Memory B cell (primary cell): Measurements from ENCODE around the gene ACR.

ENCODE experiments used
- ATAC-seq: fragments of 150-1000 bp; cut with Tn5 transposase; 2 replicates; pipeline ENCODE4 v1.10.0; 2021; ENCODE audit warnings: low read depth, mild to moderate bottlenecking, moderate library complexity
- DNase-seq, 2 donors: peaks; one replicate each; pipeline ENCODE4 v3.0.0; 2022; ENCODE audit warnings: low spot score in 2 of 2
- H3K27ac Mint-ChIP-seq: one replicate; pipeline ENCODE4 v1.8.0; 2022; ENCODE audit warnings: mild to moderate bottlenecking, moderate library complexity, mixed read lengths
- H3K27me3 Mint-ChIP-seq: one replicate; pipeline ENCODE4 v1.8.0; 2022; ENCODE audit warnings: mixed read lengths
- H3K36me3 Mint-ChIP-seq: one replicate; pipeline ENCODE4 v1.8.0; 2022; ENCODE audit warnings: mild to moderate bottlenecking, mixed read lengths
- H3K4me1 Mint-ChIP-seq: one replicate; pipeline ENCODE4 v1.8.0; 2022; ENCODE audit warnings: mixed read lengths
- H3K4me3 Mint-ChIP-seq: one replicate; pipeline ENCODE4 v1.8.0; 2022; ENCODE audit warnings: mild to moderate bottlenecking, moderate library complexity, mixed read lengths
- H3K9me3 Mint-ChIP-seq: one replicate; pipeline ENCODE4 v1.8.0; 2022; ENCODE audit warnings: mixed read lengths

ACR gene

DNA sequence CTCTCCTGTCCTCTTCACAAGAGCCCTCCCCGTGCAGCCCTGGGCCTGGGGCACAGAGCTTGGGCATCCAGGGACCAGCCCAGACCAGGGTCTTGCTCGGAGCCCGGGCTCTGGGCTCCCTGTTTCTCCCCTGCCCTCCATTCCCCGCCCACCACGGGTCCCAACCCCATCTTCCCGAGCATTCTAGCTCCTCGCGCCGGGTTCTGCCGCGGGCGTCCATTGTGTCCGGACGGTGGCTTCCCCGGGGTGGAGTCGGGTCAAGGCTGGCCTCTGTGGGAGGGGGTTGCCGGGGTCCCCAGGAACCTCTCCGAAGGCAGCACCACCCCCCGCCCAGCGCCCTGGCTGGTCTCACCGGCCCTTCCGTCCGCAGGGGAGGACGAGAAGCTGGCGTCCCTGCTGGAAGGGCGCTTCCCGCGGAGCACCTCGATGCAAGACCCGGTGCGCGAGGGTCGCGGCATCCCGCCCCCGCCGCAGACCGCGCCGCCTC is 18.1 kb upstream of the ACR start:
- ATAC-seq: no peak
- no peaks in the 10 kb centered on the region for H3K36me3 Mint-ChIP-seq
- DNase-seq: no peak
- H3K4me3 Mint-ChIP-seq: no peak overlapping the region
- H3K27me3 Mint-ChIP-seq: peaks cover 18% of the 10 kb centered on the region
- no peak overlapping the region for H3K27ac Mint-ChIP-seq
- no peaks in the 10 kb centered on the region for H3K9me3 Mint-ChIP-seq
- H3K4me1 Mint-ChIP-seq: peaks cover 8% of the 10 kb centered on the region

DNA sequence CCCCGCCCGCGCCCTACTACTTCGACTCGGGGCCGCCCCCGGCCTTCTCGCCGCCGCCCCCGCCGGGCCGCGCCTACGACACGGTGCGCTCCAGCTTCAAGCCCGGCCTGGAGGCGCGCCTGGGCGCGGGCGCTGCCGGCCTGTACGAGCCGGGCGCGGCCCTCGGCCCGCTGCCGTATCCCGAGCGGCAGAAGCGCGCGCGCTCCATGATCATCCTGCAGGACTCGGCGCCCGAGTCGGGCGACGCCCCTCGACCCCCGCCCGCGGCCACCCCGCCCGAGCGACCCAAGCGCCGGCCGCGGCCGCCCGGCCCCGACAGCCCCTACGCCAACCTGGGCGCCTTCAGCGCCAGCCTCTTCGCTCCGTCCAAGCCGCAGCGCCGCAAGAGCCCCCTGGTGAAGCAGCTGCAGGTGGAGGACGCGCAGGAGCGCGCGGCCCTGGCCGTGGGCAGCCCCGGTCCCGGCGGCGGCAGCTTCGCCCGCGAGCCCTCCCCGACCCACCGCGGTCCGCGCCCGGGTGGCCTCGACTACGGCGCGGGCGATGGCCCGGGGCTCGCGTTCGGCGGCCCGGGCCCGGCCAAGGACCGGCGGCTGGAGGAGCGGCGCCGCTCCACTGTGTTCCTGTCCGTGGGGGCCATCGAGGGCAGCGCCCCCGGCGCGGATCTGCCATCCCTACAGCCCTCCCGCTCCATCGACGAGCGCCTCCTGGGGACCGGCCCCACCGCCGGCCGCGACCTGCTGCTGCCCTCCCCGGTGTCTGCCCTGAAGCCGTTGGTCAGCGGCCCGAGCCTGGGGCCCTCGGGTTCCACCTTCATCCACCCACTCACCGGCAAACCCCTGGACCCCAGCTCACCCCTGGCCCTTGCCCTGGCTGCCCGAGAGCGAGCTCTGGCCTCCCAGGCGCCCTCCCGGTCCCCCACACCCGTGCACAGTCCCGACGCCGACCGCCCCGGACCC is 17.4 kb upstream of the ACR start:
- ATAC-seq (no peak), DNase-seq (no peak)
- Mint-ChIP-seq H3K4me1 (peaks cover 12% of the 10 kb centered on the region), H3K27ac (no peak overlapping the region), H3K9me3 (no peaks in the 10 kb centered on the region), H3K27me3 (peaks cover 15% of the 10 kb centered on the region), H3K36me3 (no peaks in the 10 kb centered on the region), H3K4me3 (no peak overlapping the region)

DNA sequence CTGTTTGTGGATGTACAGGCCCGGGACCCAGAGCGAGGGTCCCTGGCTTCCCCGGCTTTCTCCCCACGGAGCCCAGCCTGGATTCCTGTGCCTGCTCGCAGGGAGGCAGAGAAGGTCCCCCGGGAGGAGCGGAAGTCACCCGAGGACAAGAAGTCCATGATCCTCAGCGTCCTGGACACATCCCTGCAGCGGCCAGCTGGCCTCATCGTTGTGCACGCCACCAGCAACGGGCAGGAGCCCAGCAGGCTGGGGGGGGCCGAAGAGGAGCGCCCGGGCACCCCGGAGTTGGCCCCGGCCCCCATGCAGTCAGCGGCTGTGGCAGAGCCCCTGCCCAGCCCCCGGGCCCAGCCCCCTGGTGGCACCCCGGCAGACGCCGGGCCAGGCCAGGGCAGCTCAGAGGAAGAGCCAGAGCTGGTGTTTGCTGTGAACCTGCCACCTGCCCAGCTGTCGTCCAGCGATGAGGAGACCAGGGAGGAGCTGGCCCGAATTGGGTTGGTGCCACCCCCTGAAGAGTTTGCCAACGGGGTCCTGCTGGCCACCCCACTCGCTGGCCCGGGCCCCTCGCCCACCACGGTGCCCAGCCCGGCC is 16.7 kb upstream of the ACR start:
- peaks cover 12% of the 10 kb centered on the region for H3K4me1 Mint-ChIP-seq
- H3K4me3 Mint-ChIP-seq: no peak overlapping the region
- ATAC-seq (no peak), DNase-seq (no peak)
- H3K27me3 Mint-ChIP-seq: peaks cover 12% of the 10 kb centered on the region
- H3K27ac Mint-ChIP-seq: no peak overlapping the region
- no peaks in the 10 kb centered on the region for H3K36me3 Mint-ChIP-seq
- no peaks in the 10 kb centered on the region for H3K9me3 Mint-ChIP-seq

DNA sequence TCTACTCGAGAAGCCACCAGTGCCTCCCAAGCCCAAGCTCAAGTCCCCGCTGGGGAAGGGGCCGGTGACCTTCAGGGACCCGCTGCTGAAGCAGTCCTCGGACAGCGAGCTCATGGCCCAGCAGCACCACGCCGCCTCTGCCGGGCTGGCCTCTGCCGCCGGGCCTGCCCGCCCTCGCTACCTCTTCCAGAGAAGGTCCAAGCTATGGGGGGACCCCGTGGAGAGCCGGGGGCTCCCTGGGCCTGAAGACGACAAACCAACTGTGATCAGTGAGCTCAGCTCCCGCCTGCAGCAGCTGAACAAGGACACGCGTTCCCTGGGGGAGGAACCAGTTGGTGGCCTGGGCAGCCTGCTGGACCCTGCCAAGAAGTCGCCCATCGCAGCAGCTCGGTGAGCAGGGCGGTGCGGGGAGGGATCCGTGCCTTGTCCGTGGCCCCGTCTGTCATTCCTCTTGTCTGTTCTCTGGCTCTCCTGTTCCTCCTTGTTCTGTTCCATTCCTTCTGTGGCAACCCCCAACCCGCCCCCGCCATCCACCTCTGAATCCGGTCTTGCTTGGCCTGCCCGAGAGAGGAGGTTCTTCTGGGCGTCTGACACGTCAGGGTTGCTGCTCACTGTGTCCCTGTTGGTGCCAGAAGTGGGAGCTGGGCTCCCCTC is 15.8 kb upstream of the ACR start:
- Mint-ChIP-seq H3K27me3 (peaks cover 7% of the 10 kb centered on the region), H3K4me3 (no peak overlapping the region), H3K27ac (no peak overlapping the region), H3K4me1 (peaks cover 12% of the 10 kb centered on the region), H3K9me3 (no peaks in the 10 kb centered on the region), H3K36me3 (no peaks in the 10 kb centered on the region)
- ATAC-seq: no peak
- no peak for DNase-seq

DNA sequence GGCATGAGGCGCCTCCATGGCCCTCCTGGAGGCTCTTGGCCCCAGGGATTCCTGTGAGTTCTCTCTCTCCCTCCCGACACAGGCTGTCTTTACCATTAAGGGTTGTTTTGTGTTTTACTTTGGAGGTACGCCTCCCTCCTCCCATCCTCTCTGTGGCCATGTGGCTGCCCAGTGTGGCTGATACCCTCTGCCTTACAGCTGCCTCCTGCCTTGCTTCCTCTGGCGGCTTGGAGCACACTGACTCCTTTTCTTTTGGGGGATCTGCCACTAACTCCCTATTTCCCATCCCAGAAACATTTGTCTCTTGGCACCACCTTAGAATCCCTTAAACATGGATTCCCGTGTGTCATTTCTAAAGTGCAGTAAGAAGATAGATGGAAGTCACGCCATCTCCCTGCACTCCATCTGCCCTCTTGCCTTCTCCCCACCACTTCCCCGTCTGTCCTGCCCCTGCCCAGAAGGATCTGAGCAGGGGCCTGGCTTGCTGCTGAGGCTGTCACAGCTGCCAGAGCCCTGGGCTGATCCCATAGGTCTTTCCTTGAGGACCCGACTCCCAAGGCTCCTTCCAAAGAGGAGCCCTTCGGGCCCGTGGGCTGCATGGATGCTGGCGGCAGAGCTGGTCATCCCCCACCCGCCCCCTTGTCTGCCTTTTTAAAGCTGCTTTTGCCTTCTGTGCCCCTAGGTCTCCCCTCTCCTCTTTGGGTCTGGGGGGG is 15.1 kb upstream of the ACR start:
- no peak overlapping the region for H3K27ac Mint-ChIP-seq
- H3K4me1 Mint-ChIP-seq: peaks cover 12% of the 10 kb centered on the region
- ATAC-seq (no peak), DNase-seq (no peak)
- peaks cover 4% of the 10 kb centered on the region for H3K27me3 Mint-ChIP-seq
- no peaks in the 10 kb centered on the region for H3K9me3 Mint-ChIP-seq
- no peaks in the 10 kb centered on the region for H3K36me3 Mint-ChIP-seq
- no peak overlapping the region for H3K4me3 Mint-ChIP-seq

DNA sequence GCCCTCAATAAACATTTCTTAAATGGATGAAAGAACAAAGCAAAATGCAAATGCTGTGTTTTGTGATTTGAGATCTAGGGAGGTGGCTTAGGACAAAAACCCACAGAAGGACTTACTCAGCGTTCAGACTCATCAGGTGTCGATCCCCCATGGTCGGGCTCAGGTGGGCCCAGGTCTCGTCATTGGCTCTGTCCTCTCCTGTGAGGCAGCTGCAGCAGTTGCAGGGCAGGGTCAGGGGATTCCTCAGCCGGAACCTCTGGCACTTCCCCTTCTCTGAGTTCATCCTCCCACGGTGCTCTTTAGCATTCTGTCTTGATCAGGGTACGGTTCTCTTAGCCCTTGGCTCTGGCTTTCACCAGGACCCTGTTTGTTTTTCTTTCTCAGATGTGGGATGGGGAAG is 14.0 kb upstream of the ACR start:
- H3K9me3 Mint-ChIP-seq: no peaks in the 10 kb centered on the region
- ATAC-seq (peak; percentile 89), DNase-seq (no peak)
- H3K4me1 Mint-ChIP-seq: peaks cover 13% of the 10 kb centered on the region
- H3K27ac Mint-ChIP-seq: peak overlapping the region; percentile 71
- no peaks in the 10 kb centered on the region for H3K36me3 Mint-ChIP-seq
- peaks cover 4% of the 10 kb centered on the region for H3K27me3 Mint-ChIP-seq
- no peak overlapping the region for H3K4me3 Mint-ChIP-seq

DNA sequence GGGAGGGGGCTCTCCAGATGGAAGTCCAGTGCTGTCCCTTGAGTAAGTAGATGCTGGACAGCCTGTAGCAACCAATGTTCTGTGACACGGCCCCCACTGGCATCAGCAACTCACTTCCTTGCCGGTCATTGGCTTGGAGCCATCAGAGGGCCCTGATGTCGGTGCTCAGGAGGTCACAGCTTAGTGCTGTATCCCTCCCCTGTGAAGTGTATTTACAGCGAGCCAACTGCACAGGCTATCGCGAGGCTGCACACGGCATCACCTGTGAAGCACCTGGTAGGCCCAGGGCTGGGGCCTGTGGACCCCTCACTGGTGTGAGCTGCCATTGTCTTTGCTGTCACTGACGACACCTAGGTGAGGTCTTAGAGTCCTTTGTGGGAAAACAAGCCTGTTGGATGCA is 13.4 kb upstream of the ACR start:
- Mint-ChIP-seq H3K9me3 (no peaks in the 10 kb centered on the region), H3K4me1 (peaks cover 17% of the 10 kb centered on the region), H3K4me3 (no peak overlapping the region), H3K36me3 (no peaks in the 10 kb centered on the region), H3K27me3 (peaks cover 4% of the 10 kb centered on the region), H3K27ac (peak overlapping the region; percentile 71)
- no peak for DNase-seq
- no peak for ATAC-seq

DNA sequence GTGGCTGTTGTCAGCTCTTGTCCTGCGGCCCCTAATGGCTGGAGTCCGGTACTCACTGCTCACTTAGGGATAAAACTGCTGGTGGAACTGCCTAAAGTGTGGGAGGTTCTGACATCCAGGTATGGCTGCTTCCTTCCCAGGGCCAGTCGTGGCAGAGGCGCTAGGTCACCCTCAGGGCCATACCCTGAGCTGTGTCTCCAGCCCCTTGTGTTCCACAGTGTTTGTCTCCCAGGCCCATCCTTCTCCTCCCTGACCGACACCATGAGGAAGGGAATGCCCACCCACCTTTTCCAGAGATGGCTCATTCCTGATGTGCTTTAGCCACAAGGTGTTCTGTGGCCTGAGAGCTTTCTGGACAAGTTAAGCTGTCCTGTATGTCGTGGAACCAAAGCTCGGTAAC is 12.4 kb upstream of the ACR start:
- Mint-ChIP-seq H3K27ac (no peak overlapping the region), H3K4me3 (no peak overlapping the region), H3K9me3 (no peaks in the 10 kb centered on the region), H3K27me3 (peaks cover 4% of the 10 kb centered on the region), H3K36me3 (no peaks in the 10 kb centered on the region), H3K4me1 (peaks cover 19% of the 10 kb centered on the region)
- ATAC-seq (no peak), DNase-seq (no peak)

DNA sequence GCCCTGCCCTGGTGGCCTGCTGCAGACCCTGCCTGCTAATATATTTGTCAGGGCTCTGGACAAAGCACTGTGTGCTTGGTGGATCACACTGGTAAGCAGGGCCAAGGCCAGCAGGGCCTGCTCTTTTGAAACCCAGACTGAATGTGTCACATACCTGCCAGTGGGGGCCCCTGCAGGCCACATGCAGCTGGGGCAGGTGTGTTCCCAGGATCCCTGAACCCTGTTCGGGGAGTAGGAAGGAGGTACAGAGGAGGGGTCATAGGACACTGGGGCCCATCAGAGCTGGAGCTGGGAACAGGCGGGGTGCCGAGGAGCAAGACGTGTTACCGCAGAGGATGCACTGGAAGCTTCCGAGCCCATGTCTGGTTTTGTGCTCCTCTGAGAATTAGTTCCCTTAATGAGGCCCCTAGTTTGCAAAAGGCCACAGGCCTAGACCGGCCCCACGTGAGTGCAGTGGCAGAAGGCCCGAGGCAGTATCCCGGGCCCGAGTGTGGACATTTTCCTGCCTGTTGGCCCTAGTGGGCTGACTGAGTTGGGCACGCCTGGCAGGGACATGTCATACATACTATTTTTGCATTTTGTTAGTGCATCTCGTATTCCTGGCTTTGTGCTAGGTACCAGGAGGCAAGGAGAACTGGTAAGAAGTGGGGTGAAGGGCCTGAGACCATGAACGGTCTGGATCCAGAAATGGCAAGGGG is 11.2 kb upstream of the ACR start:
- Mint-ChIP-seq H3K4me1 (peaks cover 19% of the 10 kb centered on the region), H3K4me3 (no peak overlapping the region), H3K27ac (no peak overlapping the region), H3K9me3 (no peaks in the 10 kb centered on the region), H3K36me3 (no peaks in the 10 kb centered on the region), H3K27me3 (peaks cover 4% of the 10 kb centered on the region)
- DNase-seq (no peak), ATAC-seq (no peak)

DNA sequence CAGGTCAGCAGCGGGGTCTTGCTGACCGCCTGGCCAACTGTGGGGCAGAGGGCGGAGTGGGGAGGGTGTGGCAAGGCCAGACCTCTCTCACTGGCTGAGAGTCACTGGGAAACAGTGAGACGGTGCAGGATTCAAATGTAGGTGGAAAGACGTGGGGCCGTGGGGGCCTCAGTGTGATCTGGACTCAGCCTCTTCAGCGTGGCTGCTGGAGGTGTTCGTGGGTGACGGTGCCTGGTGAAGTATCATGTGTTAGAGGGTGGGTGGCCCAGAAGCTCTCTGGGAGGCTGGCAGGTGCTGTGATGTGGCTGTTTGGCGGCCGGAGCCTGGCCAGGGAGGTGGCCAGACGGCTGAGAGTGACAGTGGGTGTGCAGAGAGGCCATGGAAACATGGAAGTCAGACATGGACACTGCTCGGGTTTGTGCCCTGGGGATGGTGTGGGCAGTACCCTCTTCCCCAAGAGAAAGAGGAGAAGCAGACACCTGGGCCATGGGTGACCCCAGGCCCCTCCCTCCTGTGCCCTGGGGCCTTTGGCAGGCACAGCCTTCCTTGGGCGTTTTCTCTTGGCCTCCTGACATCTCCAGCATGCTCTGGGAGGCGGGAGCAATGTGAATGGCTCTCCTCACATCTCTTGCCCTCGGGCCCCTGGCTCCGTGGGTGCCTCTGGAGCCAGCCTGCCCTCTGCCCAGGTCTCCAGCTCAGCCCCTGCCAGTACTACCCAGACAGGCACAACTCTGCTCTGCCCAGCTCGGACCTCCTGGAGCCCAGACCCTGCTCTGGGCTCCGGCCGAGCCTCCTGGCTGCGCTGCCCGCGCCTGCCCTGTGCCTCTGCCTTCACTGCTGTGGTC is 10.1 kb upstream of the ACR start:
- Mint-ChIP-seq H3K4me1 (peaks cover 25% of the 10 kb centered on the region), H3K36me3 (no peaks in the 10 kb centered on the region), H3K4me3 (no peak overlapping the region), H3K27me3 (peaks cover 6% of the 10 kb centered on the region), H3K27ac (no peak overlapping the region), H3K9me3 (no peaks in the 10 kb centered on the region)
- DNase-seq: no peak
- no peak for ATAC-seq

DNA sequence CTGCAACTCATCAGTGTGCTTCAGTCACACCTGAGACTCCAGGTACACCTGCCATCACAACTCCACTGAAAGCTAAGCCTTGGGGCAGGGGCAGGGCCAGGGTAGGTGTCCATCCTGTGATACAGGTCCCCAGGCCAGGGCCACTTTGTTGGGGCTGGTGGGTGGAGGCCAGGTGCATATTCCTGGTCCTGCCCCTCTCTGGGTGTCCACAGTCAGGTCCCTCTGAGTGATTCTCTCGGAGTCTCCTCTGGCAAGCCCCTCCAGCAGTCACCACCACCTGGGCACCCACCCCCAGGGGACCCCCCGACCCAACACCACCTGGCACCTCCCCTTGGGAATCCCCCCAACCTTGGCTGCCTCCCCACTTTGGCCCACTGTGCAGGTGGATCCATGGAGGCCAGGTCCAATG is 9.5 kb upstream of the ACR start:
- Mint-ChIP-seq H3K27ac (no peak overlapping the region), H3K4me1 (peaks cover 25% of the 10 kb centered on the region), H3K9me3 (no peaks in the 10 kb centered on the region), H3K36me3 (no peaks in the 10 kb centered on the region), H3K27me3 (peaks cover 6% of the 10 kb centered on the region), H3K4me3 (no peak overlapping the region)
- ATAC-seq: no peak
- no peak for DNase-seq

DNA sequence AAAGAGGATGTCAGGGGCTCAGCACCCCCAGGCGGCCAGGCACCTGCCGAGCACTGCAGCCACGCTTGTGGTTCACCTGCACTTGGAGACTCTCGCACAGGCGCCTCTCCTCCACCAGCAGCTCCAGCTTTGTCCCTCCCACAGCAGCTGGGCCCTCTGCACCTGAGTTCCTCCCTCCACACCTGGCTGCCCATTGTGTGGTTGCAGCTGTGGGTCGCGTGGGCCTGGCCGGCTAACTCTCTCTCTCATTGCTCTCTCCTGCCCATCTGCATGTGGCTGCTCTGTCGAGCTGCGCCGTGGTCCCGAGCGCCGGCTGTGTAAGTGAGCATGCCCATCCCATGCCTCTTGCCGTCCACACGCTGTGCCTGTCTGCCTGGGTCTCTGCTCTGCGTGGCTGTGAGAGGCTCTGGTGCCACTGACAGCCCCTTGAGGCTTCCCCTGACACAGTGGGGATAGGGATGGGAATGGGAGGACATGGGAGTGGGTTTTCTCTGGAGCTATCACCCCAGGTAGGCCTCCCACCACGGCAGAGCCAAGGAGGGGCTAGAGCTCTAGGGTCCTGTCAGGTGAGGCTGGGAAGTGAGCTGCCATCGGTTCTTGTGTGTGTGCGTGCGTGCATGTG is 8.5 kb upstream of the ACR start:
- Mint-ChIP-seq H3K27me3 (peaks cover 8% of the 10 kb centered on the region), H3K27ac (peak overlapping the region; percentile 0), H3K9me3 (no peaks in the 10 kb centered on the region), H3K4me1 (peaks cover 17% of the 10 kb centered on the region), H3K36me3 (no peaks in the 10 kb centered on the region), H3K4me3 (no peak overlapping the region)
- DNase-seq (no peak), ATAC-seq (peak; percentile 48)
